Neural progenitor cell (in vitro differentiated cells): ENCODE data around the gene PAK4.

Experiments used
- CTCF ChIP-seq: fragments of 200-600 bp; sonication (generic); IDR thresholded peaks from 2 replicates; pipeline ENCODE4 v1.5.1; 2017; ENCODE audit warnings: antibody characterized with exemption, mild to moderate bottlenecking
- EZH2 ChIP-seq: fragments of 200-600 bp; sonication (generic); IDR thresholded peaks from 2 replicates; pipeline ENCODE4 v1.6.1; 2017; ENCODE audit warnings: antibody characterized with exemption, mild to moderate bottlenecking, moderate library complexity
- EZH2phosphoT487 ChIP-seq: fragments of 200-600 bp; sonication (generic); IDR thresholded peaks from 2 replicates; pipeline ENCODE4 v1.6.1; 2017; ENCODE audit warnings: antibody characterized with exemption

- no peak for TF ChIP-seq EZH2
- no peak for TF ChIP-seq CTCF
- no peak for TF ChIP-seq EZH2phosphoT487
Measured at GRCh38 chr19:39172700-39173501, 47.3 kb downstream of the PAK4 start.
